ENCODE measurements around the gene CITED4. TPM values are rescaled to one million over a fixed set of nuclear protein-coding genes. Genes with fewer than 3 reads are reported as not detected.

CITED4 gene
- polyA plus RNA-seq, 1 donor from 2014 or later: 2.6 TPM

- no peak overlapping the region for H2AFZ ChIP-seq (ENCODE audit: low read depth, low read length)
- H3K9me3 ChIP-seq (ENCODE audit: low read length): no peaks in the 10 kb centered on the region
- H3K9ac ChIP-seq (ENCODE audit: low read length): no peak overlapping the region
- TF ChIP-seq POLR2AphosphoS5 (IDR thresholded peaks at IDR 0.05): no peak
- no peak for TF ChIP-seq RAD21 (conservative IDR thresholded peaks at IDR 0.05)
- no peak for TF ChIP-seq SMC3 (conservative IDR thresholded peaks at IDR 0.05; ENCODE audit: poor library complexity)
- TF ChIP-seq EP300 (conservative IDR thresholded peaks at IDR 0.05; ENCODE audit: poor library complexity, severe bottlenecking): no peak
- TF ChIP-seq, protein P1, sequence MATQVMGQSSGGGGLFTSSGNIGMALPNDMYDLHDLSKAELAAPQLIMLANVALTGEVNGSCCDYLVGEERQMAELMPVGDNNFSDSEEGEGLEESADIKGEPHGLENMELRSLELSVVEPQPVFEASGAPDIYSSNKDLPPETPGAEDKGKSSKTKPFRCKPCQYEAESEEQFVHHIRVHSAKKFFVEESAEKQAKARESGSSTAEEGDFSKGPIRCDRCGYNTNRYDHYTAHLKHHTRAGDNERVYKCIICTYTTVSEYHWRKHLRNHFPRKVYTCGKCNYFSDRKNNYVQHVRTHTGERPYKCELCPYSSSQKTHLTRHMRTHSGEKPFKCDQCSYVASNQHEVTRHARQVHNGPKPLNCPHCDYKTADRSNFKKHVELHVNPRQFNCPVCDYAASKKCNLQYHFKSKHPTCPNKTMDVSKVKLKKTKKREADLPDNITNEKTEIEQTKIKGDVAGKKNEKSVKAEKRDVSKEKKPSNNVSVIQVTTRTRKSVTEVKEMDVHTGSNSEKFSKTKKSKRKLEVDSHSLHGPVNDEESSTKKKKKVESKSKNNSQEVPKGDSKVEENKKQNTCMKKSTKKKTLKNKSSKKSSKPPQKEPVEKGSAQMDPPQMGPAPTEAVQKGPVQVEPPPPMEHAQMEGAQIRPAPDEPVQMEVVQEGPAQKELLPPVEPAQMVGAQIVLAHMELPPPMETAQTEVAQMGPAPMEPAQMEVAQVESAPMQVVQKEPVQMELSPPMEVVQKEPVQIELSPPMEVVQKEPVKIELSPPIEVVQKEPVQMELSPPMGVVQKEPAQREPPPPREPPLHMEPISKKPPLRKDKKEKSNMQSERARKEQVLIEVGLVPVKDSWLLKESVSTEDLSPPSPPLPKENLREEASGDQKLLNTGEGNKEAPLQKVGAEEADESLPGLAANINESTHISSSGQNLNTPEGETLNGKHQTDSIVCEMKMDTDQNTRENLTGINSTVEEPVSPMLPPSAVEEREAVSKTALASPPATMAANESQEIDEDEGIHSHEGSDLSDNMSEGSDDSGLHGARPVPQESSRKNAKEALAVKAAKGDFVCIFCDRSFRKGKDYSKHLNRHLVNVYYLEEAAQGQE (IDR thresholded peaks at IDR 0.05; ENCODE audit: borderline replicate concordance): no peak
- TF ChIP-seq MXI1 (conservative IDR thresholded peaks at IDR 0.05; ENCODE audit: poor library complexity, severe bottlenecking): no peak
- TF ChIP-seq, protein P2, sequence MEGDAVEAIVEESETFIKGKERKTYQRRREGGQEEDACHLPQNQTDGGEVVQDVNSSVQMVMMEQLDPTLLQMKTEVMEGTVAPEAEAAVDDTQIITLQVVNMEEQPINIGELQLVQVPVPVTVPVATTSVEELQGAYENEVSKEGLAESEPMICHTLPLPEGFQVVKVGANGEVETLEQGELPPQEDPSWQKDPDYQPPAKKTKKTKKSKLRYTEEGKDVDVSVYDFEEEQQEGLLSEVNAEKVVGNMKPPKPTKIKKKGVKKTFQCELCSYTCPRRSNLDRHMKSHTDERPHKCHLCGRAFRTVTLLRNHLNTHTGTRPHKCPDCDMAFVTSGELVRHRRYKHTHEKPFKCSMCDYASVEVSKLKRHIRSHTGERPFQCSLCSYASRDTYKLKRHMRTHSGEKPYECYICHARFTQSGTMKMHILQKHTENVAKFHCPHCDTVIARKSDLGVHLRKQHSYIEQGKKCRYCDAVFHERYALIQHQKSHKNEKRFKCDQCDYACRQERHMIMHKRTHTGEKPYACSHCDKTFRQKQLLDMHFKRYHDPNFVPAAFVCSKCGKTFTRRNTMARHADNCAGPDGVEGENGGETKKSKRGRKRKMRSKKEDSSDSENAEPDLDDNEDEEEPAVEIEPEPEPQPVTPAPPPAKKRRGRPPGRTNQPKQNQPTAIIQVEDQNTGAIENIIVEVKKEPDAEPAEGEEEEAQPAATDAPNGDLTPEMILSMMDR (IDR thresholded peaks at IDR 0.05; ENCODE audit: poor library complexity, severe bottlenecking): no peak
- TF ChIP-seq EZH2 (IDR thresholded peaks at IDR 0.05; ENCODE audit: borderline replicate concordance, insufficient read depth, low read length, poor library complexity, severe bottlenecking): no peak
- TF ChIP-seq TAF1 (IDR thresholded peaks at IDR 0.05; ENCODE audit: low read depth): no peak
- H3K36me3 ChIP-seq (ENCODE audit: insufficient read depth, low read length): no peaks in the 10 kb centered on the region
- H3K4me2 ChIP-seq (ENCODE audit: low read length): no peak overlapping the region
- no peak overlapping the region for H3K4me3 ChIP-seq (ENCODE audit: low read length)
- H3K9me2 ChIP-seq (ENCODE audit: insufficient read depth, low read length): no peaks in the 10 kb centered on the region
- H3K27me3 ChIP-seq (ENCODE audit: insufficient read depth, low read depth, low read length): no peaks in the 10 kb centered on the region
- H3K79me2 ChIP-seq (replicated peaks; ENCODE audit: insufficient read depth, low read length): no peaks in the 10 kb centered on the region
- no peaks in the 10 kb centered on the region for H3F3A ChIP-seq (ENCODE audit: insufficient read depth, low read length, poor library complexity, severe bottlenecking)
- H4K20me1 ChIP-seq (ENCODE audit: insufficient read depth): no peaks in the 10 kb centered on the region
- no peak overlapping the region for H3K27ac ChIP-seq (ENCODE audit: low read length)
Measured at GRCh38 chr1:40824591-40825434, 37.4 kb downstream of the CITED4 start.

DNA sequence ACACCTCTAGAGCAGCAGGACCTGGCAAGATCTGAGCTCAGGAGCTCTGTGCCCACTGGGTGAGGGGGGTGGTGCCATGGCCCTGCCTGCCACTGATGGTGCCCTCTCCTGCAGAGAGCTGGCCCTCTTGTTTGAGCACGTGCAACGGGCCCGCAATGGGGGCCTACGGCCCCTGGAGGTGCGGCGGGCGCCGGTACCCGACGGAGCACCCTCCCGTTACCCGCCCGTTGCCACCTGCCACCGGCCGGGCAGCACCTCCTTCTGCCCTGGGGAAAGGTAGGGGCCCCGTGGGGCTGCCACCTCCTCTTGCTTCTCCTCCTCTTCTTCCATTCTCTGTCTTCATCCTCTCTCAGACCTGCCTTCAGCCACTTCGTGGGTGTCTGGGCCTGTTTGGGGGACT lies 38.2 kb downstream of the CITED4 start:
- H3K4me2 ChIP-seq (ENCODE audit: low read length): no peak overlapping the region
- H3K27ac ChIP-seq (ENCODE audit: low read length): no peak overlapping the region
- H3K36me3 ChIP-seq (ENCODE audit: insufficient read depth, low read length): no peaks in the 10 kb centered on the region
- no peak overlapping the region for H2AFZ ChIP-seq (ENCODE audit: low read depth, low read length)
- TF ChIP-seq POLR2AphosphoS5 (IDR thresholded peaks at IDR 0.05): no peak
- TF ChIP-seq, protein P2 (IDR thresholded peaks at IDR 0.05; ENCODE audit: poor library complexity, severe bottlenecking): no peak
- TF ChIP-seq, protein P1 (IDR thresholded peaks at IDR 0.05; ENCODE audit: borderline replicate concordance): no peak
- no peak for TF ChIP-seq EP300 (conservative IDR thresholded peaks at IDR 0.05; ENCODE audit: poor library complexity, severe bottlenecking)
- TF ChIP-seq RAD21 (conservative IDR thresholded peaks at IDR 0.05): no peak
- no peak for TF ChIP-seq SMC3 (conservative IDR thresholded peaks at IDR 0.05; ENCODE audit: poor library complexity)
- no peak for TF ChIP-seq TAF1 (IDR thresholded peaks at IDR 0.05; ENCODE audit: low read depth)
- TF ChIP-seq MXI1 (conservative IDR thresholded peaks at IDR 0.05; ENCODE audit: poor library complexity, severe bottlenecking): no peak
- TF ChIP-seq EZH2 (IDR thresholded peaks at IDR 0.05; ENCODE audit: borderline replicate concordance, insufficient read depth, low read length, poor library complexity, severe bottlenecking): no peak
- no peaks in the 10 kb centered on the region for H3F3A ChIP-seq (ENCODE audit: insufficient read depth, low read length, poor library complexity, severe bottlenecking)
- no peaks in the 10 kb centered on the region for H3K9me3 ChIP-seq (ENCODE audit: low read length)
- no peaks in the 10 kb centered on the region for H3K27me3 ChIP-seq (ENCODE audit: insufficient read depth, low read depth, low read length)
- H3K9me2 ChIP-seq (ENCODE audit: insufficient read depth, low read length): no peaks in the 10 kb centered on the region
- H3K79me2 ChIP-seq (replicated peaks; ENCODE audit: insufficient read depth, low read length): no peaks in the 10 kb centered on the region
- H3K4me3 ChIP-seq (ENCODE audit: low read length): no peak overlapping the region
- no peak overlapping the region for H3K9ac ChIP-seq (ENCODE audit: low read length)
- no peaks in the 10 kb centered on the region for H4K20me1 ChIP-seq (ENCODE audit: insufficient read depth)
